HEK293 (cell line): ENCODE data around the gene ZNF274.

Experiments used
- CTCF ChIA-PET: fragments of 350-600 bp; formaldehyde crosslinking; extraction: SDS; loops from one replicate; lab custom pipeline; 2021; ENCODE audit warnings: antibody characterized with exemption; lab: Yijun Ruan, JAX
- POLR2A ChIA-PET: fragments of 300-600 bp; formaldehyde crosslinking; extraction: SDS; loops from one replicate; lab custom pipeline; 2020; ENCODE audit warnings: antibody characterized with exemption, inconsistent platforms; lab: Yijun Ruan, JAX
- H3K27ac ChIP-seq: fragments of 200-500 bp; sonication (Bioruptor generic); 2 replicates; pipeline ENCODE4 v1.5.1; 2014; ENCODE audit warnings: low read depth, low read length, control low read depth, inconsistent platforms; ENCODE audit errors: extremely low read depth
- H3K36me3 ChIP-seq, 2 experiments: fragments of 200-500 bp in 1 of 2; sonication (Bioruptor generic) in 1 of 2; 1 replicate in 1 of 2; 2 replicates in 1 of 2; pipeline ENCODE4 v1.5.1; 2014 to 2017; ENCODE audit warnings: inconsistent platforms in 2 of 2, low read length in 2 of 2; ENCODE audit not compliant: control insufficient read depth in 2 of 2, insufficient read depth in 1 of 2
- H3K4me1 ChIP-seq: fragments of 200-500 bp; sonication (Bioruptor generic); 2 replicates; pipeline ENCODE4 v1.5.1; 2014; ENCODE audit warnings: mild to moderate bottlenecking, low read length, inconsistent platforms; ENCODE audit not compliant: control insufficient read depth, insufficient read depth
- H3K4me3 ChIP-seq: 2 replicates; pipeline ENCODE4 v1.5.1; 2011; ENCODE audit warnings: low read depth, mild to moderate bottlenecking, control low read depth, low read length, moderate library complexity
- H3K9me3 ChIP-seq: fragments of 200-500 bp; sonication (Bioruptor generic); 2 replicates; pipeline ENCODE4 v1.5.1; 2014; ENCODE audit warnings: low read depth, low read length, inconsistent platforms; ENCODE audit not compliant: control insufficient read depth, insufficient read depth
- TRIM28 ChIP-seq: IDR thresholded peaks from 2 replicates; pipeline ENCODE4 v1.6.1; 2011; ENCODE audit warnings: low read length, control low read depth, borderline replicate concordance
- ZNF274 ChIP-seq, 2 experiments: fragments of 200-500 bp in 1 of 2; fragments of 450-650 bp in 1 of 2; sonication (Bioruptor generic) in 1 of 2; formaldehyde crosslinking in 1 of 2; IDR thresholded peaks; 2 replicates each; pipeline versions ENCODE4 v1.5.1 to v1.6.1; 2014 to 2016; ENCODE audit warnings: borderline replicate concordance in 1 of 2, inconsistent platforms in 1 of 2, low read length in 1 of 2, missing biosample characterization in 1 of 2, missing genetic modification characterization in 1 of 2
- ZNF660 ChIP-seq: fragments of 450-650 bp; IDR thresholded peaks from 2 replicates; pipeline ENCODE4 v1.5.1; 2018; ENCODE audit warnings: missing biosample characterization, mild to moderate bottlenecking, missing genetic modification characterization
- ZNF677 ChIP-seq: fragments of 450-650 bp; IDR thresholded peaks from 2 replicates; pipeline ENCODE4 v1.5.0; 2018; ENCODE audit warnings: missing biosample characterization, mild to moderate bottlenecking, missing genetic modification characterization, moderate library complexity
- ZNF777 ChIP-seq: fragments of 450-650 bp; formaldehyde crosslinking; IDR thresholded peaks from 2 replicates; pipeline ENCODE4 v1.5.1; 2017; ENCODE audit warnings: missing biosample characterization, missing genetic modification characterization, borderline replicate concordance
- ZSCAN30 ChIP-seq: fragments of 450-650 bp; IDR thresholded peaks from 2 replicates; pipeline ENCODE4 v1.5.1; 2018; ENCODE audit warnings: missing biosample characterization, mild to moderate bottlenecking, missing genetic modification characterization, moderate library complexity
- TF ChIP-seq, protein P1 (sequence below): fragments of 450-650 bp; formaldehyde crosslinking; IDR thresholded peaks from 2 replicates; pipeline ENCODE4 v1.5.1; 2016; ENCODE audit warnings: missing biosample characterization, missing genetic modification characterization
- TF ChIP-seq, protein P2 (sequence below): fragments of 450-650 bp; formaldehyde crosslinking; conservative IDR thresholded peaks from 2 replicates; pipeline ENCODE4 v1.5.1; 2016; ENCODE audit warnings: low read depth, missing biosample characterization, missing genetic modification characterization

ZNF274 gene

DNA sequence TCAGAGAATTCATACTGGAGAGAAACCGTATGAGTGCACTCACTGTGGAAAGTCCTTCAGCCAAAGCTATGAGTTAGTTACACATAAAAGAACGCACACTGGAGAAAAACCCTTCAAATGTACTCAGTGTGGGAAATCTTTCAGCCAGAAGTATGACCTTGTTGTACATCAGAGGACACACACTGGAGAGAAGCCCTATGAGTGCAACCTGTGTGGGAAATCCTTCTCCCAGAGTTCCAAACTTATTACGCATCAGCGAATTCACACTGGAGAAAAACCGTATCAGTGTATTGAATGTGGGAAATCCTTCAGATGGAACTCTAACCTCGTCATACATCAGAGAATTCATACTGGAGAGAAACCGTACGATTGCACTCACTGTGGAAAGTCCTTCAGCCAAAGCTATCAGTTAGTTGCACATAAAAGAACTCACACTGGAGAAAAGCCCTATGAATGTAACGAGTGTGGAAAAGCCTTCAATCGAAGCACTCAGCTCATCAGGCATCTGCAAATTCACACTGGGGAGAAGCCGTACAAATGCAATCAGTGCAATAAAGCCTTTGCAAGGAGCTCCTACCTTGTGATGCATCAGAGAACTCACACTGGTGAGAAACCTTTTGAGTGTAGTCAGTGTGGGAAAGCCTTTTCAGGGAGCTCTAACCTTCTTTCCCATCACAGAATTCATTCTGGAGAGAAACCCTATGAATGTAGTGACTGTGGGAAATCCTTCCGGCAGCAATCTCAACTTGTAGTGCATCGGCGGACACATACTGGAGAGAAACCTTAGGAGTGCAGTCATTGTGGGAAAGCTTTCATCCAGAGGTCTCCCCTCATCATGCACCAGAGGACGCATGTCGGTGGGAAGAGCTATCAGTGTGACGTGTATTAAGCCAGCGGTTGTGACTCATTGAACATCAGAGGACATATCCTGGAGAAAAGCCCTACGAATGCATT is 79.4 kb downstream of the ZNF274 start (continued):
- TF ChIP-seq, protein P1, sequence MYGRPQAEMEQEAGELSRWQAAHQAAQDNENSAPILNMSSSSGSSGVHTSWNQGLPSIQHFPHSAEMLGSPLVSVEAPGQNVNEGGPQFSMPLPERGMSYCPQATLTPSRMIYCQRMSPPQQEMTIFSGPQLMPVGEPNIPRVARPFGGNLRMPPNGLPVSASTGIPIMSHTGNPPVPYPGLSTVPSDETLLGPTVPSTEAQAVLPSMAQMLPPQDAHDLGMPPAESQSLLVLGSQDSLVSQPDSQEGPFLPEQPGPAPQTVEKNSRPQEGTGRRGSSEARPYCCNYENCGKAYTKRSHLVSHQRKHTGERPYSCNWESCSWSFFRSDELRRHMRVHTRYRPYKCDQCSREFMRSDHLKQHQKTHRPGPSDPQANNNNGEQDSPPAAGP = no peak
- TF ChIP-seq, protein P2, sequence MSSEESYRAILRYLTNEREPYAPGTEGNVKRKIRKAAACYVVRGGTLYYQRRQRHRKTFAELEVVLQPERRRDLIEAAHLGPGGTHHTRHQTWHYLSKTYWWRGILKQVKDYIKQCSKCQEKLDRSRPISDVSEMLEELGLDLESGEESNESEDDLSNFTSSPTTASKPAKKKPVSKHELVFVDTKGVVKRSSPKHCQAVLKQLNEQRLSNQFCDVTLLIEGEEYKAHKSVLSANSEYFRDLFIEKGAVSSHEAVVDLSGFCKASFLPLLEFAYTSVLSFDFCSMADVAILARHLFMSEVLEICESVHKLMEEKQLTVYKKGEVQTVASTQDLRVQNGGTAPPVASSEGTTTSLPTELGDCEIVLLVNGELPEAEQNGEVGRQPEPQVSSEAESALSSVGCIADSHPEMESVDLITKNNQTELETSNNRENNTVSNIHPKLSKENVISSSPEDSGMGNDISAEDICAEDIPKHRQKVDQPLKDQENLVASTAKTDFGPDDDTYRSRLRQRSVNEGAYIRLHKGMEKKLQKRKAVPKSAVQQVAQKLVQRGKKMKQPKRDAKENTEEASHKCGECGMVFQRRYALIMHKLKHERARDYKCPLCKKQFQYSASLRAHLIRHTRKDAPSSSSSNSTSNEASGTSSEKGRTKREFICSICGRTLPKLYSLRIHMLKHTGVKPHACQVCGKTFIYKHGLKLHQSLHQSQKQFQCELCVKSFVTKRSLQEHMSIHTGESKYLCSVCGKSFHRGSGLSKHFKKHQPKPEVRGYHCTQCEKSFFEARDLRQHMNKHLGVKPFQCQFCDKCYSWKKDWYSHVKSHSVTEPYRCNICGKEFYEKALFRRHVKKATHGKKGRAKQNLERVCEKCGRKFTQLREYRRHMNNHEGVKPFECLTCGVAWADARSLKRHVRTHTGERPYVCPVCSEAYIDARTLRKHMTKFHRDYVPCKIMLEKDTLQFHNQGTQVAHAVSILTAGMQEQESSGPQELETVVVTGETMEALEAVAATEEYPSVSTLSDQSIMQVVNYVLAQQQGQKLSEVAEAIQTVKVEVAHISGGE = no peak
- peak; percentile 93; the same call in 1 of the 2 replicates for TF ChIP-seq TRIM28
- no peak for TF ChIP-seq ZNF677
- no peak for TF ChIP-seq ZNF660
- TF ChIP-seq, all 188 proteins: peak for 7

DNA sequence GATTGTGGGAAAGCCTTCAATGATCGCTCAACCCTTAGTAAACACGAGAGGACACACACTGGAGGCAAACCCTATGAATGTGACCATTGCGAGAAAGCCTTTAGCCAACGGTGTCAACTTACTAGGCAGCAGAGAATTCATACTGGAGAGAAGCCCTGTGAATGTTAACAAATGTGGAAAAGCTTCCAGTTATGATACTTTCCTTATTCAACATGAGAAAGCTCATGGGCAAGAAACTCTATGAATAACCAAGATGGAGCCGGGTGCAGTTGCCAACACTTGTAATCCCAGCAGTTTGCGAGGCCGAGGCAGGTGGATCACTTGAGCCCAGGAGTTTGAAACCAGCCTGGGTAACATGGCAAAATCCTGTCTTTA is 80.0 kb downstream of the ZNF274 start:
- no peaks in the 10 kb centered on the region for H3K9me3 ChIP-seq
- H3K4me3 ChIP-seq = no peak overlapping the region
- H3K4me1 ChIP-seq = no peaks in the 10 kb centered on the region
- no peak overlapping the region for H3K27ac ChIP-seq
- TF ChIP-seq ZNF274 (IDR thresholded peaks at IDR 0.05; ENCODE audit: low read length) (peak; percentile 55; the same call in 1 of the 2 replicates), ZNF274 (tag by site-specific recombination; IDR thresholded peaks at IDR 0.05; ENCODE audit: borderline replicate concordance) (peak; percentile 79; the same call in 1 of the 2 replicates), ZSCAN30 (tag by site-specific recombination) (no peak), ZNF777 (tag by site-specific recombination) (0 out of 2 replicates have a peak, but pooled peaks have one; percentile 29)
- TF ChIP-seq, protein P2 = no peak
- ChIA-PET POLR2A (interaction anchor here (0.5 to 1.5 kb wide), 2 partner anchors 12 to 15 kb away, joined by 3 to 4 read pairs; no protein-coding TSS in a partner anchor), CTCF (interaction anchor here (0.6 kb wide), 1 partner anchor 50 kb away, joined by 3 read pairs; no protein-coding TSS in a partner anchor)
- peaks cover 3 to 54% of the 10 kb centered on the region in 2 experiments; a peak in 2 of 3 replicates for H3K36me3 ChIP-seq
